ENCODE data around the gene SURF2.

GRCh38 chr9:133353548-133353947 lies 2.8 kb upstream of the SURF2 start:
- TF ChIP-seq POLR2A (IDR thresholded peaks at IDR 0.05): no peak
- TF ChIP-seq CTCF (IDR thresholded peaks at IDR 0.05): no peak
